PC-3 (cell line): ENCODE measurements around the gene KRR1. TPM values are rescaled to one million over a fixed set of nuclear protein-coding genes. Genes with fewer than 3 reads are reported as not detected.

Experiments
- ATAC-seq: fragments of 200-7000 bp; cut with Tn5 transposase; 2 replicates; pipeline ENCODE4 v1.9.1; 2020; ENCODE audit warnings: mild to moderate bottlenecking, moderate library complexity
- BruUV-seq: library from RNA; stranded (reverse); fragments of 400-500 nt; replicated peaks from 2 replicates; lab custom pipeline; 2021; lab: Mats Ljungman, UMichigan
- CTCF ChIA-PET: fragments of 300-600 bp; sonication (Branson Sonifier 250); formaldehyde crosslinking; loops from one replicate; lab custom pipeline; 2022; ENCODE audit warnings: antibody characterized with exemption; lab: Charles Lee
- POLR2A ChIA-PET: fragments of 300-600 bp; sonication (Branson Sonifier 250); formaldehyde crosslinking; loops from one replicate; lab custom pipeline; 2022; ENCODE audit warnings: antibody characterized with exemption; ENCODE audit not compliant: unreplicated experiment; lab: Charles Lee
- DNase-seq: peaks from one replicate; pipeline ENCODE4 v3.0.0-alpha.2; 2015
- H2AFZ ChIP-seq: fragments of 300-600 bp; sonication (generic); 2 replicates; pipeline ENCODE4 v1.6.0; 2016; ENCODE audit warnings: antibody characterized with exemption, low read length
- H3F3A ChIP-seq: fragments of 300-600 bp; sonication (generic); one replicate; pipeline ENCODE4 v1.6.0; 2017; ENCODE audit warnings: antibody characterized with exemption, low read length, control low read depth, mild to moderate bottlenecking; ENCODE audit not compliant: unreplicated experiment
- H3K27ac ChIP-seq: fragments of 300-600 bp; sonication (generic); 2 replicates; pipeline ENCODE4 v1.5.1; 2016; ENCODE audit warnings: mild to moderate bottlenecking, low read length
- H3K27me3 ChIP-seq: fragments of 300-600 bp; sonication (generic); 2 replicates; pipeline ENCODE4 v1.6.1; 2016; ENCODE audit warnings: low read length, mixed read lengths
- H3K36me3 ChIP-seq: fragments of 300-600 bp; sonication (generic); 2 replicates; pipeline ENCODE4 v1.6.1; 2016; ENCODE audit warnings: low read depth, mixed run types, low read length, mixed read lengths
- H3K4me1 ChIP-seq: fragments of 300-600 bp; sonication (generic); 2 replicates; pipeline ENCODE4 v1.5.1; 2016; ENCODE audit warnings: low read length; ENCODE audit not compliant: insufficient read depth
- H3K4me2 ChIP-seq: fragments of 300-600 bp; sonication (generic); 2 replicates; pipeline ENCODE4 v1.6.0; 2016; ENCODE audit warnings: low read length
- H3K4me3 ChIP-seq: fragments of 300-600 bp; sonication (generic); 2 replicates; pipeline ENCODE4 v1.5.1; 2016; ENCODE audit warnings: mild to moderate bottlenecking, low read length, mixed read lengths
- H3K79me2 ChIP-seq: fragments of 300-600 bp; sonication (generic); 2 replicates; pipeline ENCODE4 v1.6.1; 2017; ENCODE audit warnings: low read length, mixed read lengths
- H3K9ac ChIP-seq: fragments of 300-600 bp; sonication (generic); 2 replicates; pipeline ENCODE4 v1.6.0; 2016; ENCODE audit warnings: mild to moderate bottlenecking, low read length
- H3K9me2 ChIP-seq: fragments of 300-600 bp; sonication (generic); replicated peaks from 2 replicates; pipeline ENCODE4 v1.6.1; 2016; ENCODE audit warnings: mixed run types, low read length, mixed read lengths
- H3K9me3 ChIP-seq: fragments of 300-600 bp; sonication (generic); 2 replicates; pipeline ENCODE4 v1.6.1; 2016; ENCODE audit warnings: low read length, mixed read lengths
- H4K20me1 ChIP-seq: fragments of 300-600 bp; sonication (generic); 2 replicates; pipeline ENCODE4 v1.6.1; 2016; ENCODE audit warnings: low read length, mixed read lengths
- CTCF ChIP-seq: fragments of 300-600 bp; sonication (generic); conservative IDR thresholded peaks from 2 replicates; pipeline ENCODE4 v1.5.1; 2017; ENCODE audit warnings: antibody characterized with exemption, low read depth, mild to moderate bottlenecking, low read length
- EZH2 ChIP-seq: fragments of 300-600 bp; sonication (generic); IDR thresholded peaks from one replicate; pipeline ENCODE4 v1.6.1; 2017; ENCODE audit warnings: antibody characterized with exemption, mild to moderate bottlenecking, low read length; ENCODE audit not compliant: unreplicated experiment
- EZH2phosphoT487 ChIP-seq: fragments of 300-600 bp; sonication (generic); IDR thresholded peaks from 2 replicates; pipeline ENCODE4 v1.6.1; 2018; ENCODE audit warnings: mild to moderate bottlenecking, antibody characterized with exemption, low read length, borderline replicate concordance
- intact Hi-C: fragments of 100-400 bp; cut with micrococcal nuclease; formaldehyde crosslinking; loops from 2 replicates; pipeline ENCODE4 v1.9.0; 2023
- total RNA-seq: library from RNA; depleted of rRNA; stranded (reverse); fragments of >200 nt; gene quantifications from 2 replicates; pipeline ENCODE4 v1.2.3, GENCODE V29; 2014

Gene KRR1
- total RNA-seq, 1 experiment from 2014 or later = 68.4 TPM

- peak; percentile 45 for ATAC-seq
- BruUV-seq = TSS peak; percentile 75
- POLR2A ChIA-PET = interaction anchor here (0.6 to 1.6 kb wide), 2 partner anchors 85 to 89 kb away, joined by 6 to 11 read pairs; partner anchors contain the start of gene GLIPR1L2
These were observed 31.4 kb downstream of the KRR1 start for GRCh38 chr12:75479963-75480461.

GRCh38 chr12:75478116-75478794, 33.2 kb downstream of the KRR1 start:
- Histone ChIP-seq H3K27ac (no peak overlapping the region), H2AFZ (no peak overlapping the region), H3K9ac (no peak overlapping the region), H3K4me1 (peaks cover 32% of the 10 kb centered on the region), H3K4me2 (no peak overlapping the region), H3K9me3 (no peaks in the 10 kb centered on the region), H3K36me3 (no peaks in the 10 kb centered on the region), H3K27me3 (no peaks in the 10 kb centered on the region), H3K9me2 (no peaks in the 10 kb centered on the region), H4K20me1 (no peaks in the 10 kb centered on the region), H3K79me2 (peaks cover 21% of the 10 kb centered on the region), H3K4me3 (no peak overlapping the region), H3F3A (no peaks in the 10 kb centered on the region)
- TF ChIP-seq EZH2phosphoT487 = no peak
- no peak for TF ChIP-seq CTCF
- TF ChIP-seq EZH2 = no peak
- DNase-seq (no peak), ATAC-seq (no peak)
- intact Hi-C loops = no loop called here
- ChIA-PET POLR2A (no interaction called here), CTCF (no interaction called here)
- BruUV-seq = no TSS peak

More at GRCh38 chr12:75479963-75480461, 31.4 kb downstream of the KRR1 start:
- Histone ChIP-seq H3K9ac (peak overlapping the region; percentile 25), H3K9me3 (no peaks in the 10 kb centered on the region), H3F3A (no peaks in the 10 kb centered on the region), H3K36me3 (no peaks in the 10 kb centered on the region), H3K9me2 (no peaks in the 10 kb centered on the region), H3K27ac (peak overlapping the region; percentile 77), H3K4me1 (peaks cover 32% of the 10 kb centered on the region), H3K4me3 (peak overlapping the region; percentile 67), H2AFZ (peak overlapping the region; percentile 75), H3K27me3 (no peaks in the 10 kb centered on the region), H3K79me2 (peaks cover 31% of the 10 kb centered on the region), H4K20me1 (no peaks in the 10 kb centered on the region), H3K4me2 (peak overlapping the region; percentile 92)
- DNase-seq = peak; percentile 49
- CTCF ChIA-PET = interaction anchor here (0.9 kb wide), 1 partner anchor 145 kb away, joined by 6 read pairs; the partner anchor contains the start of gene GLIPR1L1
- TF ChIP-seq EZH2phosphoT487 = no peak
- TF ChIP-seq EZH2 = no peak
- no peak for TF ChIP-seq CTCF
- intact Hi-C loops = loop anchor here (2.0 to 10.0 kb wide), 2 partner anchors 89 to 315 kb away; partner anchors contain the start of gene GLIPR1L2

GRCh38 chr12:75477137-75477536, 34.3 kb downstream of the KRR1 start:
- Histone ChIP-seq H3K27ac (no peak overlapping the region), H3K4me3 (no peak overlapping the region), H3K79me2 (peaks cover 10% of the 10 kb centered on the region), H3K36me3 (no peaks in the 10 kb centered on the region), H3F3A (no peaks in the 10 kb centered on the region), H3K27me3 (no peaks in the 10 kb centered on the region), H3K4me2 (no peak overlapping the region), H3K4me1 (peaks cover 24% of the 10 kb centered on the region), H4K20me1 (no peaks in the 10 kb centered on the region), H3K9ac (no peak overlapping the region), H3K9me2 (no peaks in the 10 kb centered on the region), H3K9me3 (no peaks in the 10 kb centered on the region), H2AFZ (no peak overlapping the region)
- BruUV-seq = no TSS peak
- TF ChIP-seq EZH2 (no peak), CTCF (no peak), EZH2phosphoT487 (no peak)
- intact Hi-C loops = no loop called here
- ATAC-seq = no peak
- no peak for DNase-seq
- ChIA-PET CTCF (no interaction called here), POLR2A (no interaction called here)
